GM18909 (cell line): Measurements from ENCODE around the gene RNASE7.

ENCODE experiments used
- ATAC-seq: cut with Tn5 transposase; IDR thresholded peaks from one replicate; pipeline ENCODE4 v1.9.1; 2021; ENCODE audit warnings: mild to moderate bottlenecking; ENCODE audit not compliant: unreplicated experiment, poor library complexity

Gene RNASE7

DNA sequence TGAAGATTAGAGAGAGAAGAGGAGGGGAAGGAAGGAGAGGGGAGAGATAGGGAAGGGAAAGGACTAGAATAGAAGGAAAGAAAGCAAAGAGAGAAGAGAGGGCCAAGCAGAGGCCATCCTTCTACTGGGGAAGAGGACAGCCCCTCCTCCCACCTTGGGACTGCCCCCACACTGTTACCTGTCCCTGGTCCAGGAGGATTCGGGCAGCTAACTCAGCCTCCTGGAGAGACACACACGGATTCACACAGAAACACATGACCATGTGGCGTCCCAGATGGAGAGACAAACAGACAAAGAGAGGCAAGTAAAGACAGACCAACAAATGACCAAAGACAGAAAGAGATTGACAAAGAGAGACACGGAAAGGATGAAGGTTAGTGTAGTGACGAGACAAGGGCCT is 19.5 kb upstream of the RNASE7 start:
- no peak for ATAC-seq

DNA sequence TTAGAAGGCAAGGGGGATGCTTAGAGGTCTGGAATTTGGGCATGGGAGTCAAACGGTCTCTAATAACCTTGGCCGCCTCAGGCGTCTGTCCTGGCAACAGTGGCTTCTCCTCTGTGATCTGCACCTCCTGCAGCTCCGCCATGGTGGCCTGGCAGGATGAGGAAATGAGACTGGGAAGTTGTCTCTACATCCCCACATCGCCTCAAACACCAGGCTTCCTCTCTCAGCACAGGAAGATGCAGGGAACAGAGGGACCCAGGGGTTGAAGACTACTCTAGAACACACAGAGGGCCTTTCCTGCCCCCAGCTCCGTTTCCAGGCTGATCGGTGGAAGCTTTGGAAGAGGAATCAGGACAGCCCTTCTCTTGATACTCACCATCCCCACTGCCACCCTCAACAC is 19.0 kb upstream of the RNASE7 start:
- no peak for ATAC-seq

- no peak for ATAC-seq
Observed at GRCh38 chr14:21023817-21024584, 18.2 kb upstream of the RNASE7 start.

GRCh38 chr14:21024585-21025370 is 17.4 kb upstream of the RNASE7 start, which contains the start of gene NDRG2:
Gene NDRG2 (minus strand): TSS chr14:21025061. CDS start chr14:21023315, 1,746 bp downstream.
- ATAC-seq: peak; percentile 48

GRCh38 chr14:21025371-21026273 is 16.5 kb upstream of the RNASE7 start:
- peak; percentile 14 for ATAC-seq

DNA sequence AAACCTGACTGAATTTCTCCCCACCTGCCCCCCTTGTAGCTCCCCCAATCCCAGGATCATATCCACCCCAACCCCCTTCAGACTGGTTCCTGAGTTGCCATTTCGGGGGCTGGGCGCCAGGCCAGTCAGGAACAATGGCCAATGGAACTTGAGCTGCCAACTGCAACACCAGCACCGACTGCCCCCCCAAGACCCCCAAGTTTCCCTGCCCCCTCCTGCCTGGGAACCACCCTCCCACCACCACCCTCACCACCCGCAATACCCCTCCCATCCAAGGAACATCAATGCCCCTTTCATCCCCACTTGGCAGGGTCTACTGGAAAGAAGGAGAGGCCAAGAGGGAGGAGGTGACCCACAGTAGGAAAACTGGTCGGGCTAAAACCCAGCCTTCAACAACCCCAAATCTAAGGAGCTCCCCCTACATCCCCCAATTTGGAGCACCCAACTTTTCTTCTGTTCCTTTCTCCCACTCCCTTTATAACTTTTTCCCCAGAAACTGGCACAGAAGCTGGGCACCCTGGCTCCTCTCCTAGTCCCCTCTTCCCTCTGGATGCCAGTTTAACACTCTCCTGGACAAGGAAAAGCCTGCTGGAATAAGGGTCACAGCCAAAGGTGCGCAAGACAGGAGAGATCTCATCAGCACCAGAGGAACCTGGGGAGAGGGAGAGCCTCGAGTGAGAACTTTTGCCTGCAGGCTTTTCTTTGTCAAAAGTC is 15.7 kb upstream of the RNASE7 start:
- ATAC-seq: no peak

- no peak for ATAC-seq
Observed at GRCh38 chr14:21026988-21027315, 15.2 kb upstream of the RNASE7 start.

DNA sequence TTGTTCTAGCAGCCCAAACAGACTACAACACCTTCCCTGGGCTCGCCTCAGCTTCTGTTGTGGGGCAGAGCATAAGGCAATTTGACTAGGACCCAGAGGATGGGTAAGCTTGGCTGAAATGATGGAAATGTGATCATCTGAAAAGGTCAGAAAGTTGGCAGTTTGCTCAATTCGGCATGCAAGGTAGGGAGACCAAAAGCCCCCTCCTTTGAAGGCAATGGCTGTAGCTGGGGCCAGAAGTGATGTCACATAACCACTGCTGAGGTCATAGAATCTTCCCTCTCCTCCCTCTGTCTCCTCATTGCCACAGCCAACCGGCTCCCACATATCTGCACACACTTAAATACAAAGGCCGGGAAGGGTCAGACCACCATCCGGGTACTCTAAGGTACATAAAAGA is 12.2 kb upstream of the RNASE7 start, which contains the start of gene TPPP2:
TSS of gene TPPP2 (plus strand) at position 301 of the 400 bp plus-strand sequence. CDS start 365 bp downstream, outside the sequence.
- ATAC-seq: no peak

GRCh38 chr14:21030531-21030930 is 11.6 kb upstream of the RNASE7 start:
- no peak for ATAC-seq

DNA sequence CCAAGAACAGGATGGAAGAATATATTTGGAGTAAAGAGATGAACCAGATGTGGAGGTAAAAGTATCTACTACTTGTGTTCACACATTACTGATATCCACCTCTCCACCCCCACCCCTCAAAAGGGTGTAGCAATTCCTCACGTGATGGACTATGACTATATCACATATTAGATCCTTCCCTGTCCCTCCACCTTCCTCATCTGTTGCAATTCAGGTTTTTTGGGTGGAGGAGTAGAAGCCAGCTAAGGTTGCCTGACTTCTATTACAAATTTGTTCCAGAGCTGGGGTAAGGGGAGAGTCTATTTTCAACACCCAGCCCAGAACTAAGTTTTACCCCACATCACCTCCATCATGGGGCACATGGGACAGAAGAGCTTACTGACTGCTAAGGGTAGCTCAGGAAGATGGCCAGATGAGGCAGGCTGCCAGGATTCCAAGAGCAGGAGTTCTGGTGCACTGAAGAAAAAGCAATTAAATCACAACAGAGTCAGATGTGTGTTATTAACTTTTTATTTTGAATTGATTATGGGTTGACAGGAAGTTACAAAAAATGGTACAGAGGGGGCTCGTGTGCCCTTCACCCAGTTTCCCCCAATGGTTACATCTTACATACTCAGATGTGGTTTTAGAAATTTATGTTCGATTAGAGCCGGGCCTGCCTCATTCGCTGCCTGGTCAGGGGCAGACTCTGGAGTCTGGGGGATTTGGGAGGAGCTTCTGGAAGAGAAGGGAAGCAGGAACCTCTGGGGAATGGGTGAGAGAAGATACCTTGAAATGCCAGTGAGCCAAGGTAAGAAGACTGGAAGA is 9.6 kb upstream of the RNASE7 start:
- no peak for ATAC-seq

DNA sequence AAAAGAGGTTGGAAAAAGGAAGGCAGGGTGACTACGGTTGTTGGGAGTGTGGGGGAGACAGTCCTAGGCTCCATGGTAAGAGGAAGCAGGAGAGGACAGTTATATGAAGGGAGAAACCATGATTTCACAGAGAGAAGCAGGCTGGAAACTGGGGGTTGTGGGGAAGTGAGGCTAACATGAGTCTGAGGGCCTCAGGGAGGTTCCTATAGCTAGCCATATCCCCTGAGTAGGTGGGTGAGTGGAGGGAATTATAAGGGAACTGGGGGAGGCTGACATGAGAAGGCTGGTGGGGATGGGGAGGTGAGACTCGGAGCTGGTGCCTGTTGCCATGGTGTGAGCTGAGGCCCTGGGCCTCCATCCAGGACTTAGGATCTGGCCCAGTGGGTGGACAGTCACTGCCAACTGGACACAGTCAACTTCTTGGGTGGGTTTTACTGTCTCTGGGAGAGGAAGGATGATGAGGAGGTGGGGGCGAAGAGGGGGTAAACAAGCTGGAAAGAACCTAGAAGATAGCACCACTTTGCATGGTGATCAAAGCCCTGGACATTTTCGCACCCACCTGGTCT is 8.9 kb upstream of the RNASE7 start:
- ATAC-seq: no peak

DNA sequence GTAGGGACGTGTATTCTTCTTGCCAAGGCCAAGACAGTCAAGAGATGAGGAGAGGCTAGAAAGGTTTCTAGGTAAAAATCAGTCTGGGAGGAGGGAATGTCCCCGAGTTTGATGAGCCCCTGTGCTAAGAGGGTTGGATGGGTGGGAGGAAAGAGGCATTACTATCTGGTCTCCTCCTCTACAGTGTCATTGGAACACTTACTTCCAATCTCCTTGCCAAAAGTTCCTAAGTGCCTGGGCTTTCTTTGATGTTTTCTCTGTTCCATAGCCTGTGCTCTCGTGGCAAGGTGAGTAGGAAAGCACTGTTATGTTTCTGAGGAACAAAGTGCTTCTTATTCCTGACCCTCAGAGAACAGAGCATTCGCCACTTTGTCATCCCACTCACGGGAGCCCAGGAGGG is 7.5 kb upstream of the RNASE7 start, which contains the start of gene RNASE13:
TSS of gene RNASE13 (minus strand) at position 101 of the 400 bp plus-strand sequence. CDS start 519 bp downstream, outside the sequence.
- no peak for ATAC-seq

DNA sequence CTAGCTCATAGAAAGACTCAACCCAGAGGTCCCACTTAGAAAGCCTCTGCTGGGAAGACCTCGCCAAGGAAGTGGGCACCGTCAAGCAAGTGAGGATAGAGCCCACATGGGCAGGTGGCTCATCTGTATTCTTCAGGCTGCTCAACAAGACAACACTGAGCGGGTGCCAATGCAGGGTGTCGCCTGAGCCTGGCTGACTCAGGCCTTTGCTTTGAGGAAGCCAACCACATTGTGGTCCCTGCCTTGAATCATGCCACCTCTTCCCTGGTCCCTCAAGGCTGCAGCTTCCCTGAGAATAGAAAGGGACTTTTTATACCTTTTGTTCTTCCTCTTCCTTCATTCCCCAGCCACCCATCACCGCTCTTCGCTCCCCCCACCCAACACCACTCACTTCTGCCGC is 5.4 kb upstream of the RNASE7 start:
- ATAC-seq: no peak

DNA sequence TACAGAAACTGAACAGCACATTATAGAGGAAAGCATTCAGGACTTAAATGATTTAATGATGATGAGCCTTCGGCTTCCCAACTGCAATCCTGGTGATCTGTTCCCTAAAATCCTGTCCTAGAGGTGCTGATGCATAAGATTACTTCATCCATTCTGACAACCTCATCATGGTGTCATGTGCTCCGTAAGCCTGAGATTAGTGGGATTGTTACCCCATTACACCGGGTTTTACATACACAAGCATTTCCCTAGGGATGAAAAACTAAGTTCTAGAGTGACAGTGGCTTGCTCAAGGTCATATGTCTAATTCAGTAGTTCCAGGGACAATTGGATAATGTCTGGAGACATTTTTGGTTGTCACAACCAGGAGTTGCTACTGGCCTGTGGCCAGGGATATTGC is 5.0 kb upstream of the RNASE7 start:
- no peak for ATAC-seq

GRCh38 chr14:21038441-21039422 is 3.4 kb upstream of the RNASE7 start:
- no peak for ATAC-seq

DNA sequence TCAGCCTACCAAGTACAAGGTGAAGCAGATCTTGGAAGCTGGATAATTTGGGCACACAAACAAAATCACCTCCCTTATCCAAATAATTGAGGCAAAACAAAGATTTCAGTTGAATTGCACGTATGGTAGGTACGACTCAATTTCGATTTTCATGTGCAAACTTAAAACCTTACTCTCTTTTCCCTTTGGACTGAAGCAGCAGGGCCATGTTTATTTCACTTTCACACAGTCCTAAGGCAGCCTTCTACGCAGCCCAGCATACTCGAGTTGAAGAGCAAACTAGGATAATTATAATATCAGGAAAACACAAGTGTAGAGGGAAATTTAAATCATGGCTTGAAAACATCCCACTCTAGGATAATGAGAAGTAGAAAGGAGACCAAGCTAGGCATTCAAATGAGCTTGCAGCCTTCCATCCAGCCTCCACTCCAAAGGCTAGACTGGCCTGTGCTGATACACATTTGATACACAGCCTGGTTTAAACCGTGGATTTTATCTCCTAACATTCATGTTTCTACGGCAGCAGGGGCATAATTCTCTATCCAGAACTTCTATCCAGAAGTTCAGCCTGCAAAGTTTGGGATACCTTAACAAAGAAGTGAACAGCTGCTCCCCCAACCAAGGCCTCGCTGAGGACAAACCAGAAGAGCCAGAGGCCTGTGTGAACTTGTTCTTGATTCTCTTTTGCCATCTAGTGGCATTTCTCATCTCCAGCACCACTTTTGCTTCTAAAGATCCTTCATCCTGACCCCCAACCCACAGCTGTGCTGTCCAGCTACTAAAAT is 2.4 kb upstream of the RNASE7 start:
- ATAC-seq: no peak
